Fibroblast of peridontal ligament (primary cell): Measurements from ENCODE around the gene COL1A2.
A peak's percentile ranks its signal among the peaks of the same experiment; 100 is the strongest.

ENCODE experiments used
- DNase-seq: peaks from one replicate; pipeline ENCODE4 v3.0.0-alpha.2; 2010; ENCODE audit errors: extremely low read depth

COL1A2 gene

DNA sequence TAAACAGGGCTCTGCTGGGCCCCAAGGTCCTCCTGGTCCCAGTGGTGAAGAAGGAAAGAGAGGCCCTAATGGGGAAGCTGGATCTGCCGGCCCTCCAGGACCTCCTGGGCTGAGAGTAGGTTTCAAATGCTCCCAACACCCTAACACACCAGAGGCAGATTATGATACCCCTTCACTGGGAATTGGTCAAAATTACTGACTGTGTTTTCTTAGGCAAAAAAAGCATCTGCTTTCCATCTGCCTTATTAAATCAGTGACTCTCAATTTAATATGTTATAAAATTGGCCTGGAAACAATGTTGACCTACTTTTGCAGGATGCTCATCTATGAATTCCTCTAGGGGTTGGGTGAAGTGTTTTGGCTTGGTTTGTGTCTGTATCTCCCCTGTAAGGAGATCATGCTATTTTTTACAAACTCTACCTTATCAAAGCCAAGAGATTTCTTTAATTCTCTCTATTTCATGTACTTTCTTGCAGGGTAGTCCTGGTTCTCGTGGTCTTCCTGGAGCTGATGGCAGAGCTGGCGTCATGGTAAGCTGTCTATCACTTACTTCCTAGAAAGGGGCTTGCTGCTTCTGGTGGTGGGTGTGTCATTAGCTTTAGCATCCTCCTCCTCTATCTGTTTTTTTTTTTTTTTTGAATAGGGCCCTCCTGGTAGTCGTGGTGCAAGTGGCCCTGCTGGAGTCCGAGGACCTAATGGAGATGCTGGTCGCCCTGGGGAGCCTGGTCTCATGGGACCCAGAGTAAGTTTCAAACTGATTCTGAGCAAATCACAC lies 15.9 kb downstream of the COL1A2 start:
- DNase-seq = peak; percentile 64

- DNase-seq = no peak
These were observed 16.4 kb downstream of the COL1A2 start for GRCh38 chr7:94411188-94411466.

DNA sequence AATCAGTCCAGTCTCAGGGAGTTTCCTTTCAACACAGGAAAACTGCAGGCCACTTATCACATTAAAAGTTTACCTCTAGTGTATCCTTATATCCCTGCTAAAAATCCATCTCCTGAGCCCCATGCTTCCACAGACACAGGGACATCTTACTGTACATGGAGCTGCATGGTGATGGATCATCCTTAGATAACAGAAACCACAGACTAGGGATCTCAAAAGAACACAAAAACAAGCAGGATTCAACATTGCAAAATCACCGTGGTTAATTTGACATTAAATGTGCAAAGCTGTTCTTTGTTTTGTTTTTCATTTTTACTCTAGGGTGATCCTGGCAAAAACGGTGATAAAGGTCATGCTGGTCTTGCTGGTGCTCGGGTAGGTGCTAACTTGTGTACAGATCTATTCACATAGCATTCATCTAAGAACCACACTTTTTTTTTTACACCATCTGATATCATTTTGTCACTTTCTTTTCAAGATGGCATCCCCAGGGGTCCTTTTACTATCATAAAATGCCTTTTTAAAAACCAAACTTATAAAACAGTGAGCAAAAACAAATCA lies 18.1 kb downstream of the COL1A2 start:
- DNase-seq = no peak

- peak; percentile 81 for DNase-seq
These were observed 19.8 kb downstream of the COL1A2 start for GRCh38 chr7:94414481-94414880.

DNA sequence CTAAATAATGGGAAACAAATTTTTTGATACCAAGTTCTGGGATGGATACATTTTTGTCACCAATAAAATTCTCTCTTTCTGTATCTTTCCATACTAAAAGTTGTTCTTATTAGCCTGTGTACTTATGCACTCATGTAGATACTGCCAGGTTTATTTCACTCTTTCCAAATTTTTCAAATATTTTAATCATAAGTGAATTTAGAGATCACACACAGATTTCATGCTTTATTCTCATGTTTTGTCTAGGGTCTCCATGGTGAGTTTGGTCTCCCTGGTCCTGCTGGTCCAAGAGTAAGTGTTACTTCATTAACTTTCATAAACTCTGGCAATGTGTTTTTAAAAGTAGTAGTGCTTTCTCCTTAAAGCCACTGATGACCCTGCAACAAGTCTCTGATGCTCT lies 20.3 kb downstream of the COL1A2 start:
- DNase-seq = peak; percentile 51

GRCh38 chr7:94417306-94417705 lies 22.6 kb downstream of the COL1A2 start:
- DNase-seq = peak; percentile 45

DNA sequence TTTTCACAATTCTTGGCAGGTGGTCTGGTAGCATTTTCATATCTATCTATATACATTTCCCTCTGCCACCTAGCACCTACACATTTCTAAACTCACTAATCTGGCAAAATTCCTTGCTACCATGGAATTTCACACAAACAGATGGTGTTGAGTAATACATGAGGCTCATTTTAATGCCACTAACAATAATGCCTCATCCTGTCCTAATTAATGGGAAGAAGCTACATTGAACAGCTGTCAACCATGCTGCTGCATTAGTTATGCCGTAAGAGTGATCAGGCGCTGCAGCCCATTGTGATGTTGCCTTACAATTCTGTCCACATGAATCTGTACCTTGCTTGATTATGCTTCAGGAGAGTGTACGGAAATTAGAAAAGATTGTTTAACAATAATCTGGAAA lies 23.2 kb downstream of the COL1A2 start:
- DNase-seq = peak; percentile 60

DNA sequence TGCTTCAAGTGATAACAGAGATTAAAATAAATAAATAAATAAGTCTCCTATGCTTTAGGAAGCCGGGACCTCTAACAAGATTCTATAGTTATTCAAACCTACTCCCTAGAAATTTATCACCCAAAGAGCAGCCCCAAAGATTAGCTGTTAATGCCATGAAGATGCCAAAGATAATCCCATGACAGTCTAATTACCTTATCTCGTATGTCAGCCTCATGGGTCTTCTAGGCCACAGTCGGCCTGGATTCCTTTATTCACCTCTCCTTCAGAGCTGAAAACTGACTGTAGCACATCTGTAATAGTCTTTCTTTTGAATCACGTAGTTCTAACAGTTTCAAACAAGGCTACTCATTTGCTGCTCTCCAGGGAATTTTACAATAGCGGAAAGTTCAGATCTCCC lies 24.2 kb downstream of the COL1A2 start:
- no peak for DNase-seq

DNA sequence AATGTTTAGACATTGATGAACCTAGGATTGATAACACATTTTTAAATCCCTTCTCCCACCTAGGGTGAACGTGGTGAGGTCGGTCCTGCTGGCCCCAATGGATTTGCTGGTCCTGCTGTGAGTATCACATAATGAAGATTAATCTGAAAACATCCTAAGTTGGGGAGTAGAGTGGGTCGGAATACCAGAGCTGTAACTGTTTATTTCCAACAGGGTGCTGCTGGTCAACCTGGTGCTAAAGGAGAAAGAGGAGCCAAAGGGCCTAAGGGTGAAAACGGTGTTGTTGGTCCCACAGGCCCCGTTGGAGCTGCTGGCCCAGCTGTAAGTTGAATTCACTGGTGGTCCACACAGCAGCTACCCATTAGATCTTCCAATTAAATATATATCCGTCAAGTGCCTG lies 25.6 kb downstream of the COL1A2 start:
- DNase-seq = peak; percentile 44

GRCh38 chr7:94421681-94422080 lies 27.0 kb downstream of the COL1A2 start:
- DNase-seq = peak; percentile 55

- DNase-seq = peak; percentile 19
These were observed 27.4 kb downstream of the COL1A2 start for GRCh38 chr7:94422136-94422535.

- DNase-seq = peak; percentile 43
These were observed 28.2 kb downstream of the COL1A2 start for GRCh38 chr7:94422827-94423460.

GRCh38 chr7:94423863-94424735 lies 29.4 kb downstream of the COL1A2 start:
- DNase-seq = peak; percentile 86

DNA sequence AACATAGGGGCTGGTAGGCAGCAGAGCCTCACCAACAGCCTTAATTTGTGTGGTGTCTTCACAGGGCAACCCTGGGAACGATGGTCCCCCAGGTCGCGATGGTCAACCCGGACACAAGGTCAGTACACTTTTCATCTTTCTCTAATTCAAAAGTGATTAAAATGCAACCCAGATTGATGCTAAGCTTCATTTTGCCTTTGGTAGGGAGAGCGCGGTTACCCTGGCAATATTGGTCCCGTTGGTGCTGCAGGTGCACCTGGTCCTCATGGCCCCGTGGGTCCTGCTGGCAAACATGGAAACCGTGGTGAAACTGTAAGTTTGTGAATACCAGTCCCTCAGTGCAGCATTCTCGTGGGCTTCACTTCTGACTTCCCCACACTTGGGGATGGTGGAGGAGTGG lies 30.9 kb downstream of the COL1A2 start:
- DNase-seq = peak; percentile 24

GRCh38 chr7:94426980-94427875 lies 32.5 kb downstream of the COL1A2 start:
- peak; percentile 44 for DNase-seq

DNA sequence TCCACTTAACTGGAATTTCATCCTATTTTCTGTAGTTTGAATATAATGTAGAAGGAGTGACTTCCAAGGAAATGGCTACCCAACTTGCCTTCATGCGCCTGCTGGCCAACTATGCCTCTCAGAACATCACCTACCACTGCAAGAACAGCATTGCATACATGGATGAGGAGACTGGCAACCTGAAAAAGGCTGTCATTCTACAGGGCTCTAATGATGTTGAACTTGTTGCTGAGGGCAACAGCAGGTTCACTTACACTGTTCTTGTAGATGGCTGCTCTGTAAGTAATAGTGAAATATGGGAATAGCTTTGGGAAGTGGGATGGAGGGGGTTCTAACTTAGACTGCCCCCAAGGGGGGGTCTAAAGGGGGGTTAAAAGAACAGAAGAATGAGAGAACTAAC lies 34.5 kb downstream of the COL1A2 start:
- DNase-seq = peak; percentile 24

DNA sequence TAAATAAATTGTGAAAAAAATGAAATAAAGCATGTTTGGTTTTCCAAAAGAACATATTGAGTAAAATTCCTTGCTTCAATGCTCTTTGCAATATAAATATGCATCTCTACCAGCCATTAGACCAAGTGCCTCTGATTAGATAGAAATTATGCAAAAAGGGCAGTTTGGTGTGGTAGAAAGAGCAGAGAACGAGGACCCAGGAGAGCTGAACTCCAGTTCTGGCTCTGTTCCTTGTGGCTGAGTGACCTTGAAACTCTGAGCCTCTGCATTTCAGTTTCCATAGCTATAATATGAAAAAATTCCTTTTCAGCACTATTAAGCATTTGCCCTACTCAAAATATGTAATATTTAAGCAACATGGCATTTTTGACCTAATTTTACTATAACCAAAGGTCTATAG lies 36.5 kb downstream of the COL1A2 start:
- no peak for DNase-seq

DNA sequence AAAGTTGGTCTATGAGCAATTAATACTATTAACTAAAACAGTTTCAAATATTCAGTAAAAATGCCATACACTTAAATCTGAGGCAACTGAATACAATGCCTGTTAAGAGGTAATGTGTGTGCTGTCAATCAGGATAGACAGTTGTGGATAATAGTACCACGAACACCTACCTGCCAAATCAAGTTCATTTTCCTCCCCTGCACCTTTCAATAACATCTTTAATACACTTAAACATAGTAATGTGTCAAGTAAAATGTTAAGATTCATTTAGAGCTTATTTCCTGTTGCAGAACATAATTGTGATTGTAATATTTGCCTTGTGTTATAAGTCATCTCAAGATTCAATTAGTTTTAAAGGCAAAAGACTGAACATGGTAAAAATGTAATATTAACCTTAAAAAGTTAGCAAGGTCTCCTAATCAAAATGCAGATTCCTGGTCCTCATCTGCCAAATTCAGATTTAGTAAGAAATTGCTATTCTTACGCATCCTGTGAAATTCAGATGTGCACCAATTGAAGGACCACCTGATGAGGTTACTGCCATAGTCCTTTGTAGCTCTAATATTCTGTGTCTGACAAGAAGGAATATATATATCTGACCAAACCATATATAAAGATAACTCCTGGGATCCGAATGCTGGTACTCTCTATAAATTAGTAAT lies 37.1 kb downstream of the COL1A2 start:
- DNase-seq = peak; percentile 92

DNA sequence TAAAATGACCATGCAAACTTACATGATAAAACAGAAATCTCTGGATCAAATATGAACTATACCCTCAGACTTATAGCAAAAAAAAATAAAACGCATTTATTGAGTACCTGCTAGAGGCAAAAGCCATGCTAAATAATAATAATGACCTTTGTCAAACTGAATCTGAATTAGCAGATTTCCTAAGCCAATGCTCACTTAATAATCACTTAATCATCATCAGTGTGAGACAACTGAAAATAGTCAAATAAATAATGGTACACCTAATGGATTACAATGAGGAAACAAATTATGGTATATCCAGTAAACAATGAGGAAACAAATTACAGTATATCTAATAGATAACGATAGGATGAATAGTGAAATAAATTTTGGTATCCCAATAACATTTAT lies 37.6 kb downstream of the COL1A2 start:
- no peak for DNase-seq

GRCh38 chr7:94432817-94433216 lies 38.1 kb downstream of the COL1A2 start:
- peak; percentile 59 for DNase-seq

DNA sequence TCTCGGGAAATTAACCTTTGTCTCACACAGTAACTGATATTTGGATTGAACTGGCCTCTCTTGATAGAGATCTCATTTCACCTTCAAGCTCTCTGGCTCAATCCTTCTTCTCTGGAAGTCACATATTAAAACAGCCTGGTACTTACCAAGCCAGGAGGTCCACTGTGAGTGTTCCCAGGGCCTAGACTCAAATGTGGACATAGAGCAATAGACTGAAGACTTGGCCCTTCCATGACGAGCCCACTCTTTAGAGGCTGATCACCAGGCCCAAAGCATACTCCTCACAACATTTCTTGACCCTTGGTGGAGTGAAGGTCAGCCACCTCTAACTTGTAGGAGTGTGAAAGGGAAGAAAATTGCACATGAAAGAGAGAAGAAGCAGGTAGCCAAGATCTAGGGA lies 38.5 kb downstream of the COL1A2 start:
- DNase-seq = peak; percentile 8
